Measurements from ENCODE around the gene GUCY2D.

- TF ChIP-seq EZH2 (optimal IDR thresholded peaks at IDR 0.05; ENCODE audit: low read depth, low read length): no peak
- no peak for TF ChIP-seq CTCF (IDR thresholded peaks at IDR 0.05; ENCODE audit: low read length)
Observed at GRCh38 chr17:8001976-8002720, at the start of gene GUCY2D.
